Renal pelvis (tissue), 4 donors: ENCODE measurements around the gene UAP1. TPM values are rescaled to one million over a fixed set of nuclear protein-coding genes. Genes with fewer than 3 reads are reported as not detected.
"Not testable (repeated sequence)": the region's sequence is repeated elsewhere in the genome, so short reads cannot be mapped to it uniquely, and the experiment has no call there.

Experiments used
- DNase-seq: peaks from one replicate; pipeline ENCODE4 v3.0.0-alpha.2; 2013
- polyA plus RNA-seq, 3 donors: library from polyadenylated mRNA; unstranded; fragments of 120-200 nt; gene quantifications; one replicate each; pipeline ENCODE4 v1.2.1, GENCODE V29; 2013; ENCODE audit not compliant: insufficient read length in 3 of 3

UAP1 gene
- polyA plus RNA-seq, 3 donors, result 30.4 to 34.1 (median 31.0) TPM

DNA sequence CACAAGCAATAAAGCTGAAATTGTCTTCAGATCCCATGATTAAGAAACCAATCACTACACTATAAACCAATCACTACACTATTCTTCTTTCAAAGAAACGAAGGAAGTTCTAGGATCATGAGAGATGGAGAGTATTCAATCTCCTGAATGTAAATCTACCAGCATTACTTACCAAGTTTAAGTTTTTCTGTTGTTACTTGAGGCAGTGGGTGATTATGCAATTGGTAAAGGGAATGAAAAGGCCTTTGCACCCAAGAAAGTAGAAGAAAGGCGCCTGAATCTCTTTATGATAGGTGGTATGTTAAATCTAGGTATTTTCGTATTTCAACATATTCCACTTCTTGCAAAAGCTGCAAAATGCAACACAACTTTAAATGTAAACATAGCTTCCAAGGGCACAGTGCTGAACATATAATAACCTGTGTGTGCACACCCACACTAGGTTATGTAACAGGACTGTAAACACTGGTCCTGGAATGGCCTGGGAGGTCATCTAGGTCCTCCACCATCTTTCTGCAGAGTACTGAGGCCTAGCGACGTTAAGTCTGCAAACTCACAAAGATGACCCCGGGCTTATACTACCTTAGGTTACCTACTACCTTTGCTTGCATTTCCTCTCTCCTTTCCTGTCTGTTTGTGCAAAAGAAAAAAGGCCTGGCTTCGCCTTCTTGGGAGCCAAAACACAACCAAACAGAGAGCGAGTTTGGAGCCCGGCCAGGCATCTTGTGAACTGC lies 1.1 kb upstream of the UAP1 start:
- peak; percentile 42 for DNase-seq

DNA sequence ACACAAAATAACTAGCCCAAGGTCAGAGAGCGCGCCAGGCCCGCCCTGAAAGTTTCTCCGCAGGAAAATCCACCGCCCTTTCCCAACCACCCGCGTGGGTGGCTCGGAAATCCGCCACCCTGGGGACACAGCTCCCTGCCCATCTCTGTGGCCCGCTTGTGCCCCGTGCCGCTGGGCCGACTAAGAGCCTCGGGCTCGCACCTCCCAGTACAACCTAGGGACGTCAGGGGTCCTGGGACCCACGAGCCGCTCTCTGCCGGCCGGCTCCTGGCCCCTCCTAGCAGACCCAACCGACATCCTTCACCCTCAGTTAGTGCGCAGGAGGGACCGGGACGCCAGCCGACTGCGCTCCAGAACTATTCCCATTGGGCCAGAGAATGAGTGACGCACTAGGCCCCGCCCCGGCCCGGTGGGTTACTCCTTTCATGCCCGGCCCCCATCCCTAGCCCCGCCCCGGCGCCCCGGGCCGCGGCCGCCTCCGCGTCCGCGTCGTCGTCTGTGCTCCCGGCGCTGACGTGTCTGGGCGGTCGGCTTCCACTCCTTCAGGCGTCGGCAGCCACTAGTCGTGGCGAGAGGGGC lies 396 bp upstream of the UAP1 start:
- DNase-seq, result peak; percentile 97

DNA sequence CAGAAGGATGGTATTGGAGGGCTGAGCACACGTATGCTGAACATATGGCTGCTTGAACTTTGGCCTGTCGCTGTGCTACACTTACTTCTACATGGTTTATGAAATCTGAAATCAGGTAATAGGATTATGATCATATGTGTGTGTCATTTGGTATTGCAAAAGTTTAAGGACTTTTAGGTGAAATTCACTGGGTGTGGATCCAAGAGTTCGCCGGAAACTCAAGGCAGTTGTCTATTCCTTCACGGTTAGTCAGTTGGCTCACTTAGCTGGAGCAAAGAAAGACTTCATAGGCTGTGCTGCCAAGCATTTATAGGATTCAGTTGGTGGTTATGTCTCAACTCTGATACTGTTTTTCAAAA lies 927 bp downstream of the UAP1 start:
- DNase-seq, result no peak

DNA sequence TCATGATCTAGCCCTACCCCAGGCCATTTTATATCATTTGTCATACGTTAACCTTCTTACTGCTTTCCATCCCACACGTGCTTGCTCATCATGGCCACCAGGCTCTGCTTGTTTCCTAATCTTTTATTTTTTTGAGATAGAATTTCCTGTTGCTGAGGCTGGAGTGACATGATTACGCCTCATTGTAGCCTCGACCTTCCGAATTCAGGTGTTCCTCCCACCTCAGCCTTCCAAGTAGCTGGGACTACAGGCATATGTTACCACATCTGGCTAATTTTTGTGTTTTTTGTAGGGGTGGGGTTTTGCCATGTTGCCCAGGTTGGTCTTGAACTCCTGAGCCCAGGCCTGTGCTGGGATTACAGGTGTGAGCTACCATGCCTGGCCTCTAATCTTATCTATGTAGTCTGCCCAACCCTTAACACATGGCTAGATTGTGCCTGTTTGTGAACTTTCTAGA lies 3.3 kb downstream of the UAP1 start:
- DNase-seq, result no peak

DNA sequence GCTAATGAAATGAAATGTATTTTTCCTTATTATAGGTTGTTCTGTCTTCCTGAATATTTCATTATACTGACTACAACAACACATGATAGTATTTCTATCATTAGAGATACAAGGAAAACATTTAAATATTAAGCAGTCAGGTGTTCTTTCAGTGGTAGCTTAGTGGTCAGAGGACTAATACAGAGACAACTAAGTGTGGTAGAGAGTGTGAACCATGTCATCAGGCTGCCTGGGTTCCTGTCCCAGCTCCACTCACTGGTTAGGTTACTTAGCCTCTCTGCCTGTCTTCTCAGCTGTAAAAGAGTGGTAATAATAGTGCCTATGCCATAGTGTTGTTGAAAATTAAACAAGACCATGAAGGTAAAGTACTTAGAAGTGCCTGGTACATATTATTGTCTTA lies 3.9 kb downstream of the UAP1 start:
- DNase-seq, result no peak

DNA sequence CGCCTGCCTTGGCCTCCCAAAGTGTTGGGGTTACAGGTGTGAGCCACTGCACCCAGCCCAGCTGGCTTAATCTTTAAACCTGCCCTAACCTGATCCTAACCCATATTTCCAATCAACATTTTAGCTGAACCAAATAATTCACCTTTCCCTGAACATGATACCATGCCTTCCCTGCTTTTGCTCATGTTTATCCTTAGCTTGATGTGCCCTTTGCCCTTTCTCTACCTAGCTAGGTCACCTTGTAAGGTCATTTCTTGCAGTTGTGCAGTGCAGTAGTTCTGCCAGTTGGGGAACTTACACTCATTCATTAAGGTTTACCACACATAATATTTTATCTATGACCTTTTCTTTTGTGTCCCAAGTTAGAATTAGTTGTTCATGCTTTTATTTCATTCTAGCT lies 5.3 kb downstream of the UAP1 start:
- no peak for DNase-seq

DNA sequence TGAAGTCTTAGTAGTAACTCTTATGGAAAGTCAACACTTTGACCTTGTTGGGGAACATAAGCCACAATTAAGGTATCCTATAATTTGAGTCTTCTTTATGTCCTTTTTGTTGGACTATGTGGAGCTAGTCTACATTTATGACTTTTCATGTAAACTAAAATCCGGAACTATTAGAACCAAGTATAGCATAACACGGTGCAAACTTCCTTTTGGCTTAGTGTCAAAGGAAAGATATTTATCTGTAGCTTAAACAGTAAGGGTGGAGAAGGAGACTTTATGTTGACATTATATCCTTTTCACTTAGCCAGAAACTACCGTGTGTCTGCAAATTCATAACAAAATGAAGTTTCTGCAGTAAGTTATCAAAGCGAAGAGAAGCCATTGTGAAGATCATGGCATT lies 7.3 kb downstream of the UAP1 start:
- DNase-seq, result no peak

DNA sequence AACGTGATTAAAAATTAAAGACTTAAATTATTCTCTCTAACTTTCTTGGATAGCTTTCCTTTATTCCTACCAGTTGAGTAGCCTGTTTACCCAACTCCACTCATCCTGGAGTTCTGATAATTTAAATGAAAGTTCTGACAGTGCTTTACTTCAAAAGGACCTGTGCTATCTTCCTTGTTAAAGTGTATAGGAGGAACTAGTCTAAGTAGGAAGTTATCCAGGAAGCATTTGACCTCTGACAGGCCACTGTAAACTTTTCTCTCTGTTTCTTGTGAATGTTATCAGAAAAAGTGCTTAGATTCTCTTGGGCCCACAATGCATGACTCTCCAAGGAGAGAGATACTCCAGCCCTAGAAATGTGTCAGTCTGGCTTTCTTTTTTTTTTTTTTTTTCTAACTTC lies 9.2 kb downstream of the UAP1 start:
- no peak for DNase-seq

DNA sequence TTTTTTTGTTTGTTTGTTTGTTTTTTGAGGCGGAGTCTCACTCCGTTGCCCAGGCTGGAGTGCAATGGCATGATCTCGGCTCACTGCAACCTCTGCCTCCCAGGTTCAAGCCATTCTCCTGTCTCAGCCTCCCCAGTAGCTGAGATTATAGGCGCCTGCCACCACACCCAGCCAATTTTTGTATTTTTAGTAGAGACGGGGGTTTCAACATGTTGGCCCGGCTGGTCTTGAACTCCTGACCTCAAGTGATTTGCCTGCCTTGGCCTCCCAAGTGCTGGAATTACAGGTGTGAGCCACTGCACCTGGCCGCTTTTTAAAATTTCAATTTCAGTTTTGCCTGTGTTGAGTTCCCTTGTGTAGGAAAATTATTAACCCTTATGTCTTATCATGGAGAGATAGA lies 9.6 kb downstream of the UAP1 start:
- not testable (repeated sequence) for DNase-seq

DNA sequence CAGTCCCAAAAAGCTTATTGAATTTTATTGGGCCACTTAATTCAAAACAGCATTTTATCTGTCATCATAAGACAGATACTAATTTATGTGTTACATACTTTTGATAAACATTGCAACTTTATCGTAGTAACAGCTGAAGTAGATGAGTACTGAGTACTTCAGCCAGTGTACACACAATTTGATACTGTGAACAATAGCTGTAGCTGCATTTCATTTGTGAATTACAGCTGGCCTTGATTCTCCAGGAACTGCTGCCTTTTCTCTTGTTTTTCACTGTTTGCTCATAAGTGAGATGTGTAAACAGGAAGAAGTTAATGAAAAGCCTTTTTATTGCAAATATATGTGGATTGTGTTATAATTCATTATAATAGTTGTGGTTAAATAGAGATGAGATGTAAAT lies 10.2 kb downstream of the UAP1 start:
- no peak for DNase-seq

DNA sequence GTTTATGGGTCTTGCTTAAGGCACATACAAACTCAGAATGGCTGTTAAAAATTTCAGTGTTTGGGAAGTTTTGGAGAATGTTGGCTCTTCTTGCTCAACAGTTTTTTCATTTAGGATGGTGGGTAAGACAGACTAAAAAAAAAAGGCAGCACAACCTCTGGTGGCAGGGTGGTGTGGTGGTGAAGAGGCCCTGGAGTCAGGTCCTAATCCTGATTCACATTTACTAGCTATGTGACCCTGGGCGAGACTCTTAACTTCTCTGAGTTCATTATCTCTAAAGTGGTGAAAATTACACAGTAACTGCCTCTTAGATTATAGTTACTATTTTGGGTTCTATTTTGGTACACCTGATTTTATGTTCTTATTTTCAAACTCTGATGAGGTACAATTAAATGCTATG lies 11.6 kb downstream of the UAP1 start:
- no peak for DNase-seq

DNA sequence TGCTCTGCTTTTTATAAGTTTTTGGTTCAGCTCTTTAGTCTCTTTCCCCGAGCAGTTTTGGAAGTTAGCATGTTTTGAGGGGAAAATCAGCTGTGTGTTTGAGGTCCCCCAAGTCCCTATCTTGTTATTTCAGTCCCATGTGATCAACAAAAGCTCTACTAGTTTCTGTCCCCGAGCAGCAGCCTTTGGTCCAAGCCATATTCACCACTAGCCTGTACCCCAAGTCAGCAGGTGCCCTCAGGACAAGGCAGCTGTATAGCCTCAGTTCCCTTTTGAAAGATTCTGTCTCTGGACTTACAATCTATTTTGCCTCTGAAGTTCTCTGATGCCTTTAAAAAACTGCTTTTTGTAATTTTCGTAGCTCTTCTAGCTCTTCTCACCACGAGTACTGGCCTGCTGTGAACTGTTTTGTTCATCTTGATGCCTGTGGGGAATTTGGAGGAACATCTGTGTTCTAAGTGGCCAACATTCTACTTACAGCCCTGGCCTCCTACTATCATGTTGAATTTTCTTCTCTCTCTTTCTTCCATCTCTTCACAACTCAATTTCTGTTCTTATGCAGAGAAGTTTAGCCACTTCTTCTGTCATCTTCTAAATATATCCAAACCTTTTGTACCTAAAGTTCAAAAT lies 16.7 kb downstream of the UAP1 start:
- DNase-seq, result no peak

DNA sequence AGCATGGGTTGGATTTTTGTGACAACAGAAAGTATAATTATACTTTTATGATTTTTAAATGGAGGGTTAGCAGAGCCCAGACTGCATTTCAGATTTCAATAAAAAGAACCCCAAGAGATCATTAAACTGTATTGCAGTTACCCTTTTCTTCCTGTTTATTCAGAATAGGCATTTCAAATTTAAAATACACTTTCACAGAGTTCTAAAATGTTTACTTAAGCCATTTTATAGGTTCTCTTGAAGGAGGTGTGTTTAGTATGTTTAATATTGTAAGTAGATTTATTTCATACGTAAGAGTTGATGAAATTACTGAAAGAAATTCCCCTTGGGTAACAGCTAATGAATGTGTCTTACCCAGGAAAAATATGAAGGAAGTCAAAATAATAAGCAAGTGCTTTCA lies 17.4 kb downstream of the UAP1 start:
- DNase-seq, result no peak

DNA sequence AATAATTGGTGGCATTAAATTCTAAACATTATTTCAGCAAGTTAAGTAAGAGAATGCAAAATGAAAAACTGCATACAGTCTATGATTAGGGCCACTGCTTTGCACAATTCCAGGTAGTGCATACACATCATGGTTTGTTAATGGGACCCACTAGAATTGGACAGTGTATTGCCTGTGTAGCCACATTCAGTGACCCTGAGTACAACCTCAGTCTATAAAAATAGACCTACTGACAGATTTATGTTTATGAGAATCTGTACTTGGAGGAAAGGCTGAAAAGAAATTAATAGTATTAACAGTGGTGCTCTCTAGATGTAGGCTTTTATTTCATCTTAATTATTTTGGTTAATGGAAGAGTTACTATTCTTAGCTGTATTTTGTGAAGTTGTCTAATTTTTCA lies 18.8 kb downstream of the UAP1 start:
- no peak for DNase-seq

DNA sequence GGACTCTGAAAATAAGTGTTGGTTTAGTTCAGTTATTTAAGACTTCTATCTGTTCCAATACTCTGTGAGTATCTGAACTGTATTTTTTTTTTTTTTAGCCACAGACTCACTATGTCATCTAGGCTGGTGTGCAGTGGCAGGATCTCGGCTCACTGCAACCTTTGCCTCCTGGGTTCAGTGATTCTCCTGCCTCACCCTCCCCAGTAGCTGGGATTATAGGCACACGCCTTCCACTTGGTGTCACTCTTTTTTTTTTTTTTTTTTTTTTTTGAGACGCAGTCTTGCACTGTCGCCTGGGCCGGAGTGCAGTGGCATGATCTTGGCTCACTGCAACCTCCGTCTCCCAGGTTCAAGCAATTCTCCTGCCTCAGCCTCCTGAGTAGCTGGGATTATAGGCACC lies 21.4 kb downstream of the UAP1 start:
- DNase-seq, result not testable (repeated sequence)

DNA sequence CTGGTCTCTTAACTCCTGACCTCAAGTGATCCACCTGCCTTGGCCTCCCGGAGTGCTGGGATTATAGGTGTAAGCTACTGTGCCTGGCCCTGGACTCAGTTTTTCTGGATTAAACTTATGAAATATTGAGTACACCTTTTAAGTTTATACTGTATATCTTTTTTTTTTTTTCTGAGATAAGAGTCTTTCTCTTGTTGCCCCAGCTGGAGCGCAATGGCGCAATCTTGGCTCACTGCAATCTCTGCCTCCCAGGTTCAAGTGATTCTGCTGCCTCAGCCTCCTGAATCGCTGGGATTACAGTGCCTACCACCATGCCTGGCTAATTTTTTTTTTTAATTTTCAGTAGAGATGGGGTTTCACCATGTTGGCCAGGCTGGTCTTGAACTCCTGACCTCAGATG lies 23.6 kb downstream of the UAP1 start:
- DNase-seq, result not testable (repeated sequence)

DNA sequence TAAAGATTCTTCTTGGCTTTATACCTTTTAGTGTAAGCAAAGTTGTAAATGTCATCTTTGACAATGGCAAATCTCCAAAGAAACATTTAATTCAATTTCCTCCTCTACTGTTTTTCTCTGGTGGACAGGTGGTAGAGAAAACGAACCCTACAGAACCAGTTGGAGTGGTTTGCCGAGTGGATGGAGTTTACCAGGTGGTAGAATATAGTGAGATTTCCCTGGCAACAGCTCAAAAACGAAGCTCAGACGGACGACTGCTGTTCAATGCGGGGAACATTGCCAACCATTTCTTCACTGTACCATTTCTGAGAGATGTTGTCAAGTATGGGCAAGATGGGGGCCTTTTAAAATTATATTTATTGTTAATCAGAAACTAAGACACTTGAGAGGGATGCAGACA lies 25.8 kb downstream of the UAP1 start:
- no peak for DNase-seq

DNA sequence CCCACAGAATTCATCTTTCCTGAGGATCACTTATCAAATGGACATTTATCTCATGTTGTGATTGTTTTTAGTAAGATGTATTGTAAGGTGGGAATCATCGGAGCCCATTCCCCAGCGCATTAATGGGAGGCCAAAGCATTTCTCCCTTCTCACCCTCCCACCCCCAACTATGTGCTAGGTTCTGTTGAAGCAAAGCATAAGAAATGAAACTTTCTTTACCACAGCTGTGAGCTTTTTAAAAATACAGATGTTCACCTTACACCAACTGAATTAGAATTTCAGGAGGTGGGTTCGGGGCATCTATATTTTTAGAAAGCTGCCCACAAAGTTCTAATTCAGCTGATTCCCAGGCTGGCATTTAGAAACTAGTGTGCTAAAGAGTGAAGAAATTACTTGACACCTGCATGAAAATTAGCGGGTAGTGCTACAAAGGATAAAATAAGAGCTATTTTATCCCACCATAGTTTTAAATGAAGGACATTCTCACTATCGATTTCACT lies 26.3 kb downstream of the UAP1 start:
- DNase-seq, result no peak

DNA sequence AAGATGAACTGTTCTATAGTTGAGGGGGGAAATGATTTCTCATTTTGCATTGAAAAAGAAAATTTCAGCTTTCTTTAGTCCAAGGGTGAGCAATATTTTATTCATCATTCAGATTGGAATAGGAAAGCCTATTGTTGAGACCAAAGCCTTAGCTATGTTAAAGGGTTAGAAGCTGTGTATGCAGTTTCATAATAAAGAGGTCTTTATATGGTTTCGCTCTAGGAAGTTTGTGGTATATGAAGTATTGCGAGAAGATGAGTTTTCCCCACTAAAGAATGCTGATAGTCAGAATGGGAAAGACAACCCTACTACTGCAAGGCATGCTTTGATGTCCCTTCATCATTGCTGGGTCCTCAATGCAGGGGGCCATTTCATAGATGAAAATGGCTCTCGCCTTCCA lies 28.6 kb downstream of the UAP1 start:
- DNase-seq, result no peak

DNA sequence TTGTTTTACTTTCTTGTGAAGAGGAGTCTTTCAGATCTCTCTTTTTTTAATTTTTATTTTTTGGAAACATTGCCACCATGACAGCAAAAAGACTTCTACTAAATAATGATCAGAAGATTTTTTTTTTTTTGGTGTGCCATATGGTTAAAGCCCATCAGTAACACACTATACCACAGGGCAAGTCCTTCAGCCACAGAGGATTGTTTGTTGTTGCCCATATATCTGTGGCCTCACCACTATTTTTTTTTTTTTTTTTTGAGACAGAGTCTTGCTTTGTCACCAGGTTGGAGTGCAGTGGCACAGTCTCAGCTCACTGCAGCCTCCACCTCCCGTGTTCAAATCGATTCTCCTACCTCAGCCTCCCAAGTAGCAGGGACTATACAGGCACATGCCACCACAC lies 29.2 kb downstream of the UAP1 start:
- DNase-seq, result no peak

DNA sequence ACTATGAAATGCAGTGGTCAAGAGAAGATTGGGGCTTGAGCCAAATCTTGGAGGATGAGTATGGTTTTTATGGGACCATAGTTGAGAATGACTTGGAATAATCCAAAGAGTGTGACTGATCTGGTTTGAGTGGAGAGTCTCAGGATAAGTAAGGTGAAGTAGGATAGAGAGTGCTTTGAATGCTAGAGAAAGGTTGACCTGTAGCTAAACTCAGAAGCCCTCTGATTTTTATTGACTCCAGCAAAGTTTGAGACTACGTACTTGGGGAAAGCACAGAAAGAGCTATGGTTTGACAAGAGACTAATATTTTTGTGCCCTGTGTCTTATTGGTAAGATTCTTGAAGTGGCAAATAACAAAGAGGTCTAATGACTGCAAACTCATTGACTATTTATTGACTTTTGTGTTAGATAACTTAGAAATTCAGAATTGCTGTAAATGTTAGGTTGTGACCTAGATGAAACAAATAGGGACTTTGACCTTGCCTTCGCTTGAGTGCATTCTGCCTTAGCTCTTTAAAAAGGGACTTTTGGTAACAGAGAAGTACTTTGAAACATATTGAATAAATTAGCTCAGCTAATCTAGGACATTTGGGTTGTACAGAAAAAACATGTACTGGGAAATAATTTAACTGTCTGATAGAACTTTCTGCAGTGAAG lies 35.1 kb downstream of the UAP1 start:
- no peak for DNase-seq

DNA sequence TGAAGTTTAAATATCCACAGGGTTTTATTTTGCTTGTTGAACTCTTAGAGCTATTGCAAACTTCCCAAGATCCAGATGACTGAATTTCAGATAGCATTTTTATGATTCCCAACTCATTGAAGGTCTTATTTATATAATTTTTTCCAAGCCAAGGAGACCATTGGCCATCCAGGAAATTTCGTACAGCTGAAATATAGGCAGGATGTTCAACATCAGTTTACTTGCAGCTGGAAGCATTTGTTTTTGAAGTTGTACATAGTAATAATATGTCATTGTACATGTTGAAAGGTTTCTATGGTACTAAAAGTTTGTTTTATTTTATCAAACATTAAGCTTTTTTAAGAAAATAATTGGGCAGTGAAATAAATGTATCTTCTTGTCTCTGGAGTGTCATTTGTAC lies 37.9 kb downstream of the UAP1 start:
- no peak for DNase-seq

DNA sequence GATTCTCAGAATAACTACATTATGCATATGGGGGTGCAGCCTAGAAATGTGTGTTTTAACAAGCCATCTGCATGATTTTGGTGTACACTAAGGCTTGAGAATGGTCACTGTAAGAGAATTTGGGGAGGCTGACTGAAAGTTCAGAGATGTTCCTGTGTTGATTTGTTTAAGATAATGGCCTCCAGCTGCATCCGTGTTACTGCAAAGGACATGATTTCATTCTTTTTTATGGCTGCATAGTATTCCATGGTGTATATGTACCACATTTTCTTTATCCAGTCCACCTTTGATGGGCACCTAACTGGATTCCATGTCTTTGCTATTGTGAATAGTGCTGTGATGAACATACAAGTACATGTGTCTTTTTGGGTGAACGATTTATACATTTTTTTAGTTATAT lies 41.6 kb downstream of the UAP1 start:
- not testable (repeated sequence) for DNase-seq
